GM12875 (cell line): Measurements from ENCODE around the gene RFX7.

Experiments
- H3K4me3 ChIP-seq: one replicate; pipeline ENCODE4 v1.5.1; 2011; ENCODE audit warnings: low read depth, low read length, control low read depth
- TF ChIP-seq, protein P1 (sequence below): IDR thresholded peaks from 2 replicates; pipeline ENCODE4 v1.5.1; 2011; ENCODE audit warnings: low read depth, mild to moderate bottlenecking, control low read depth, inconsistent platforms, low read length, moderate library complexity, borderline replicate concordance; ENCODE audit not compliant: insufficient read depth

Gene RFX7

DNA sequence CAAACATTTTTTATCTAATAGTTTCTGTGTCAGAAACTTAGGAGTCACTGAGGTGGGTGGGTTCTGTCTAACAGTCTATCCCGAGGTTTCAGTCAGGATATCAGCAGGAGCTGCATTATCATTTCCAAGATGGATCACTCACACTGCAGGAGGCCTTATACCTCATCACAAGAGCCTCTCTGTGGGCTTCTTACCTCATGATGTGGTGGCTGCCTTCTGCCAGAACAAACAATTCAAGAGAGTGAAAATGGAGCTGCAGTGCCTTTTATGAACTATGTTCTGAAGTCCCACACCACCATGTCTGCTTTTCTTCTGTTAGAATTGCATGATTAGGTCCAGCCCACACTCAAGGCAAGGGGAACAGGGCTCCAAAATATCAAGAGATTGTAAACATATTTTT is 27.9 kb downstream of the RFX7 start:
- TF ChIP-seq, protein P1, sequence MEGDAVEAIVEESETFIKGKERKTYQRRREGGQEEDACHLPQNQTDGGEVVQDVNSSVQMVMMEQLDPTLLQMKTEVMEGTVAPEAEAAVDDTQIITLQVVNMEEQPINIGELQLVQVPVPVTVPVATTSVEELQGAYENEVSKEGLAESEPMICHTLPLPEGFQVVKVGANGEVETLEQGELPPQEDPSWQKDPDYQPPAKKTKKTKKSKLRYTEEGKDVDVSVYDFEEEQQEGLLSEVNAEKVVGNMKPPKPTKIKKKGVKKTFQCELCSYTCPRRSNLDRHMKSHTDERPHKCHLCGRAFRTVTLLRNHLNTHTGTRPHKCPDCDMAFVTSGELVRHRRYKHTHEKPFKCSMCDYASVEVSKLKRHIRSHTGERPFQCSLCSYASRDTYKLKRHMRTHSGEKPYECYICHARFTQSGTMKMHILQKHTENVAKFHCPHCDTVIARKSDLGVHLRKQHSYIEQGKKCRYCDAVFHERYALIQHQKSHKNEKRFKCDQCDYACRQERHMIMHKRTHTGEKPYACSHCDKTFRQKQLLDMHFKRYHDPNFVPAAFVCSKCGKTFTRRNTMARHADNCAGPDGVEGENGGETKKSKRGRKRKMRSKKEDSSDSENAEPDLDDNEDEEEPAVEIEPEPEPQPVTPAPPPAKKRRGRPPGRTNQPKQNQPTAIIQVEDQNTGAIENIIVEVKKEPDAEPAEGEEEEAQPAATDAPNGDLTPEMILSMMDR = no peak
- no peak overlapping the region for H3K4me3 ChIP-seq

DNA sequence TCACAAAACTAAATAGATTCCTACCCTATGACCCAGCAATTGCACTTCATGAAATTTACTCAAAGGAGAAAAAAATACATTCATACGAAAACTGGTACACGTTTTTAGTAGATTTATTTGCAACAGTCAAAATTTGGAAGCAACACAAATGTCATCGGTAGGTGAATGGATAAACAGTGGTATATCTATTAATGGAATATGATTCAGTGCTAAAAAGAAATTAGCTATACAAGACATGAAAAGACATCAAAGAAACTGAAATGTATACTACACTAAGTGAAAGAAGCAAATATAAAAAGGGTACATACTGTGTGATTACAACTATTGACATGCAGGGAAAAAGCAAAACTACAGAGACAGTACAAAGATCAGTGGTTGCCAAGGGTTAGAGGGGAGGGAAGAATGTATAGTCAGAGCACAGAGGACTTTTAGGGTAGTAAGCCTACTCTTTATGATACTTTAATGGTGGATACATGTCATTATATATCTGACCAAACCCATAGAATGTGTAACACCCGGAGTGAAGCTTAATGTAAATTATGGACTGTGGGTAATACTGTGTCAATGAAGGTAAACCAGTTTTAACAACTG is 31.6 kb downstream of the RFX7 start:
- TF ChIP-seq, protein P1 = no peak
- H3K4me3 ChIP-seq = no peak overlapping the region

DNA sequence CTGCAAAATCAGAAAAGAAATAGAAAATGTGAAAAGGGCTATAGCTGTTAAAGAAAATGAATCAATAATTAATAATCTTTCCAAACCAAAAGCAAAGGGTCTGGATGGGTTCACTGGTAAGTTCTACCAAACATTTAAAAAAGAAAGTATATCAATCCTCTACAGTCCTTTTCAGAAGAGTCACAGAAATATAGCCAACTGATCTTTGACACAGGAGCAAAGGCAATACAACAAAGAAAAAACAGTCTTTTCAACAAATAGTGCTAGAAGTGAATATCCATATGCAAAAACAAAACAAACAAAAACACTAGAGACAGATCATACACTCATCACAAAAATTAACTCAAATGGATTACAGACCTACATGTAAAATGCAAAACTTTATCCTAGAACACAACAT is 32.6 kb downstream of the RFX7 start:
- H3K4me3 ChIP-seq = no peak overlapping the region
- TF ChIP-seq, protein P1 = no peak

DNA sequence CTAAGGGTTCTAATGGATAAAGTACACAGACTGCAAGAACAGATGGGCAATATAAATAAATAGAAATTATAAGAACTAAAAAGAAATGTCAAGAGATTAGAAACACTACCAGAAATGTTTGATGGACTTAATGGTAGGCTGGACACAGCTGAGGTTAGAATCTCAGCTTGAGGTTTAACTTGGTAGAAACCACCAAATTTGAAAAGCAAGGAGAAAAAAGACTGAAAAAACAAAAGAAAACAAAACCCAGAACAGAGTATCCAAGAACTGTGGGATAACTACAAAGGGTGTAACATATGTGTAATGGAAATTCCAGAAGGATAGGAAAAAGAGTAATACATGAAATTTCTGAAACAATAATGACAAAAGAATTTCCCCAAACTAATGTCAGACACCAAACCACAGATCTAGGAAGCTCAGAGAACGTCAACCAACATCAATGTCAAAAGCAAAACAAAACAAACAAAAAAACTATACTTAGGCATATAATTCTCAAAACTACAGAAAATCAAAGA is 35.0 kb downstream of the RFX7 start:
- TF ChIP-seq, protein P1 = no peak
- H3K4me3 ChIP-seq = no peak overlapping the region

DNA sequence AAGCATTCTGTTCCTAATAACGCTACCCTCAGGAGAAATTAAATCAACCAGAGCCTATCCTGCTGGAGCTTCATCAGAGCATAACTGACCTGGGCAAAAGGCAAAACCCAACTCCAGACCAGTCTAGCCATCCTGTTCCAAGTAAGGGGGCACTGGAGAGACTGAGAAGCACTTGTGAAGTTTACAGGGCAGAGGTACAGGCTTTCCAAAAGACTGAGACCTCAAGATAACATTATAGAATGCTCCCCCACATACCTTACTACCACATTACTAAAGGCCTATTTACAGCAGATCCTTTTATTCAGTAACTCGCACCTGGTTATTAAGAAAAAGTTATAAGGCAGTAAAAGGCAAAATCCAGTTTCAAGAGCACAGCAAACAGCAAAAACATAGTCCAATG is 35.5 kb downstream of the RFX7 start:
- TF ChIP-seq, protein P1 = no peak
- no peak overlapping the region for H3K4me3 ChIP-seq

DNA sequence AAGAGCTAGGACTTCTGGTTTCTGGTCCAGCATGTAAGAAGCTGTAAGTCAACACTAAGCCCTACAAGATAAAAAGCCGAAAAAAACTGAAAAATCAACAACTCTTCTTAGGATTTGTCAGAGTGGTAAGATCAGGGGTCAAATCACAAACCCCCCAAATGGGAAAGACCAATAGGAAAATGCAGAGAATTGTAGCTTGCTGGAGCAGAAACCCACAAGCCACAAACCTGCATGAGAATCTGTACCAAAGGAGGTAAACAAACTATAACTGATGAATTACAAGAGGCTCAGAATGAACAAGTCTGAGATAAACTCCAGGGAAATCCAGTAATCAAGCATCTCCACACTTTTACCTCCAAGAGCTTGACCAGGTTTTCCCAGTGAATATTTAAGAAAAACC is 36.0 kb downstream of the RFX7 start:
- H3K4me3 ChIP-seq = no peak overlapping the region
- TF ChIP-seq, protein P1 = no peak

DNA sequence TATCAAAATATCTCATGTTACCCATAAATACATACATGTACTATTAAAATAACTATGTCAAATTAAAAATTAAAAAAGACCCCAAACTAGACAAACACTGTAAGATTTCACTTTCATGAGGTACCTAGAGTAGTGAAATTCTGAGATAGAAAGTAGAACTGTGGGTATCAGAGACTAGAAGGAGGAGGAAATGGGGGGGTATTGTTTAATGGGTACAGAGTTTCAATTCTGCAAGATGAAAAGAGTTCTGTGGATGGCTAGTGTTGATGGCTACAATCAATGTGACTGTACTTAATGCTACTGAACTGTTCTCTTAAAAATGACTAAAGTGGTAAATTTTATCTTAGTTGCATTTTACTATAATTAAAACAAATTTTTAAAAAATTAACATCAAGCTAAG is 36.6 kb downstream of the RFX7 start:
- TF ChIP-seq, protein P1 = no peak
- H3K4me3 ChIP-seq = no peak overlapping the region
